HepG2 (cell line): Measurements from ENCODE around the gene ZC3H4. TPM values are rescaled to one million over a fixed set of nuclear protein-coding genes. Genes with fewer than 3 reads are reported as not detected.

ENCODE experiments used
- ATAC-seq: fragments of 200-7000 bp; cut with Tn5 transposase; 3 replicates; pipeline ENCODE4 v1.9.1; 2020; ENCODE audit warnings: mild to moderate bottlenecking, moderate library complexity
- BruUV-seq: library from RNA; stranded (reverse); fragments of 400-500 nt; replicated peaks from 2 replicates; lab custom pipeline; 2021; lab: Mats Ljungman, UMichigan
- CTCF ChIA-PET: fragments of 300-600 bp; formaldehyde crosslinking; extraction: SDS; loops from one replicate; lab custom pipeline; 2021; ENCODE audit warnings: low total read pairs, inconsistent platforms, low intra/inter-chr PET ratio; lab: Yijun Ruan, JAX
- POLR2A ChIA-PET: fragments of 350-600 bp; sonication (Branson Sonifier 250); formaldehyde crosslinking; loops from one replicate; lab custom pipeline; 2020; ENCODE audit warnings: antibody characterized with exemption, inconsistent platforms; lab: Yijun Ruan, JAX
- DNase-seq: peaks from one replicate; pipeline ENCODE4 v3.0.0-alpha.2; 2015; ENCODE audit warnings: low spot score
- FAIRE-seq: peaks from 3 replicates; lab custom pipeline; 2011; peaks lifted over from hg19 to GRCh38; lab: Jason Lieb, UNC
- H2AFZ ChIP-seq: one replicate; pipeline ENCODE4 v1.6.1; 2011; ENCODE audit warnings: low read length, inconsistent platforms
- H3K27ac ChIP-seq: fragments of 300-600 bp; 3 replicates; pipeline ENCODE4 v1.8.0; 2011; ENCODE audit warnings: mixed run types, mild to moderate bottlenecking, mixed read lengths, low read length, inconsistent platforms; ENCODE audit not compliant: insufficient read depth; ENCODE audit errors: extremely low read length
- H3K27me3 ChIP-seq, 2 experiments: fragments of 200-600 bp in 1 of 2; 2 replicates in 1 of 2; 3 replicates in 1 of 2; pipeline versions ENCODE4 v1.6.0 to v1.8.0; 2011; ENCODE audit warnings: low read length in 2 of 2, mild to moderate bottlenecking in 2 of 2, moderate library complexity in 2 of 2, inconsistent platforms in 1 of 2; ENCODE audit not compliant: insufficient read depth in 2 of 2, control insufficient read depth in 1 of 2
- H3K36me3 ChIP-seq, 2 experiments: fragments of 200-600 bp in 1 of 2; replicated peaks in 1 of 2; 2 replicates in 1 of 2; 3 replicates in 1 of 2; pipeline versions ENCODE4 v1.5.1 to v1.8.0; 2011; ENCODE audit warnings: low read length in 2 of 2, inconsistent platforms in 1 of 2; ENCODE audit not compliant: insufficient read depth in 2 of 2, control insufficient read depth in 1 of 2
- H3K4me1 ChIP-seq: 2 replicates; pipeline ENCODE4 v1.5.1; 2012; ENCODE audit warnings: low read length, inconsistent platforms; ENCODE audit not compliant: insufficient read depth
- H3K4me2 ChIP-seq: 2 replicates; pipeline ENCODE4 v1.6.0; 2011; ENCODE audit warnings: low read depth, low read length, inconsistent platforms
- H3K4me3 ChIP-seq, 3 experiments: fragments of 200-600 bp in 1 of 3; sonication (generic), shearing (Covaris generic) in 1 of 3; replicated peaks in 1 of 3; 2 replicates each; pipeline ENCODE4 v1.5.1; 2011 to 2016; ENCODE audit warnings: low read length in 3 of 3, inconsistent platforms in 2 of 3, low read depth in 2 of 3, mild to moderate bottlenecking in 2 of 3, control low read depth in 1 of 3, mixed read lengths in 1 of 3; ENCODE audit not compliant: insufficient read depth in 1 of 3
- H3K79me2 ChIP-seq: one replicate; pipeline ENCODE4 v1.6.1; 2011; ENCODE audit warnings: low read length, inconsistent platforms; ENCODE audit not compliant: insufficient read depth
- H3K9ac ChIP-seq: 2 replicates; pipeline ENCODE4 v1.6.0; 2011; ENCODE audit warnings: mild to moderate bottlenecking, low read depth, low read length, inconsistent platforms; ENCODE audit not compliant: insufficient read depth
- H3K9me3 ChIP-seq: 2 replicates; pipeline ENCODE4 v1.5.1; 2012; ENCODE audit warnings: mild to moderate bottlenecking, low read length
- H4K20me1 ChIP-seq: 2 replicates; pipeline ENCODE4 v1.6.0; 2011; ENCODE audit warnings: inconsistent platforms, mild to moderate bottlenecking, low read length, moderate library complexity; ENCODE audit not compliant: insufficient read depth
- ISL2 ChIP-seq: sonication (generic); formaldehyde crosslinking; IDR thresholded peaks from 2 replicates; pipeline ENCODE4 v1.5.0; 2020; ENCODE audit warnings: missing genetic modification reagents
- KLF11 ChIP-seq: IDR thresholded peaks from 2 replicates; pipeline ENCODE4 v1.6.1; 2016; ENCODE audit warnings: missing compliant biosample characterization
- MTF2 ChIP-seq: sonication (generic); formaldehyde crosslinking; IDR thresholded peaks from 2 replicates; pipeline ENCODE4 v1.5.0; 2020; ENCODE audit warnings: missing genetic modification reagents, borderline replicate concordance
- RBFOX2 ChIP-seq: fragments of 200-400 bp; formaldehyde crosslinking; IDR thresholded peaks from 2 replicates; pipeline ENCODE4 v1.6.1; 2017; ENCODE audit warnings: low read depth, mild to moderate bottlenecking, low read length
- RFX3 ChIP-seq: IDR thresholded peaks from 2 replicates; pipeline ENCODE4 v1.6.1; 2016; ENCODE audit warnings: missing biosample characterization, missing genetic modification reagents
- RXRB ChIP-seq: IDR thresholded peaks from 2 replicates; pipeline ENCODE4 v1.6.1; 2016; ENCODE audit warnings: borderline replicate concordance, missing genetic modification reagents, missing compliant biosample characterization
- STAT5B ChIP-seq: sonication (generic); formaldehyde crosslinking; IDR thresholded peaks from 2 replicates; pipeline ENCODE4 v1.4.0; 2020; ENCODE audit warnings: missing genetic modification reagents
- TBP ChIP-seq: sonication (generic); formaldehyde crosslinking; IDR thresholded peaks from 2 replicates; pipeline ENCODE4 v1.5.0; 2020; ENCODE audit warnings: missing genetic modification reagents
- ZNF256 ChIP-seq: sonication (generic); formaldehyde crosslinking; conservative IDR thresholded peaks from 2 replicates; pipeline ENCODE4 v1.4.0; 2020; ENCODE audit warnings: missing genetic modification reagents
- WGBS: methylation state at CpG from one replicate; pipeline ENCODE4 v1.1.6; 2017; ENCODE audit warnings: low lambda C conversion rate; 5-methylcytosine and 5-hydroxymethylcytosine counted together
- in situ Hi-C: cut with HindIII; loops from 2 replicates; pipeline ENCODE4 v1.10.0; 2017; ENCODE audit warnings: low pct_unique_long_range_greater_than_20kb; ENCODE audit not compliant: extremely low pct_ligation_motif_present
- intact Hi-C: fragments of 100-400 bp; cut with micrococcal nuclease; formaldehyde crosslinking; loops from one replicate; pipeline ENCODE4 v1.10.0; 2022; ENCODE audit not compliant: unreplicated experiment
- polyA plus RNA-seq, 8 experiments: library from polyadenylated mRNA; depleted of rRNA in 3 of 8; stranded (reverse) in 7 of 8; unstranded in 1 of 8; fragments of >200 nt; fragmentation: Illumina TruSeq in 4 of 8; extraction: Trizol in 4 of 8; gene quantifications; 2 replicates each; pipeline versions ENCODE4 v1.2.1 to v1.2.3, GENCODE V29; 2011 to 2016; ENCODE audit warnings: low read depth in 4 of 8, missing spikeins in 1 of 8, mixed read lengths in 1 of 8; ENCODE audit not compliant: insufficient read depth in 1 of 8
- total RNA-seq, 5 experiments: library from RNA; depleted of rRNA; stranded (reverse); fragments of >200 nt; fragmentation: Illumina TruSeq; extraction: Trizol; gene quantifications; 2 replicates each; pipeline ENCODE4 v1.2.3, GENCODE V29; 2016; ENCODE audit warnings: low read depth in 1 of 5
- TF ChIP-seq, protein P1 (sequence below): sonication (generic); formaldehyde crosslinking; IDR thresholded peaks from 2 replicates; pipeline ENCODE4 v1.4.0; 2020; ENCODE audit warnings: missing genetic modification reagents
- TF ChIP-seq, protein P2 (sequence below): sonication (generic); formaldehyde crosslinking; IDR thresholded peaks from 2 replicates; pipeline ENCODE4 v1.4.0; 2020; ENCODE audit warnings: missing genetic modification reagents
- TF ChIP-seq, protein P3 (sequence below): sonication (generic); formaldehyde crosslinking; IDR thresholded peaks from 2 replicates; pipeline ENCODE4 v1.8.0; 2022; ENCODE audit warnings: mild to moderate bottlenecking, missing genetic modification reagents, moderate library complexity

ZC3H4 gene
- total and polyA plus RNA-seq, 2 of the 13 experiments (the other 11 are each of a cell fraction or from before 2014, with no cell fraction given) = 1.8 to 10.7 TPM

DNA sequence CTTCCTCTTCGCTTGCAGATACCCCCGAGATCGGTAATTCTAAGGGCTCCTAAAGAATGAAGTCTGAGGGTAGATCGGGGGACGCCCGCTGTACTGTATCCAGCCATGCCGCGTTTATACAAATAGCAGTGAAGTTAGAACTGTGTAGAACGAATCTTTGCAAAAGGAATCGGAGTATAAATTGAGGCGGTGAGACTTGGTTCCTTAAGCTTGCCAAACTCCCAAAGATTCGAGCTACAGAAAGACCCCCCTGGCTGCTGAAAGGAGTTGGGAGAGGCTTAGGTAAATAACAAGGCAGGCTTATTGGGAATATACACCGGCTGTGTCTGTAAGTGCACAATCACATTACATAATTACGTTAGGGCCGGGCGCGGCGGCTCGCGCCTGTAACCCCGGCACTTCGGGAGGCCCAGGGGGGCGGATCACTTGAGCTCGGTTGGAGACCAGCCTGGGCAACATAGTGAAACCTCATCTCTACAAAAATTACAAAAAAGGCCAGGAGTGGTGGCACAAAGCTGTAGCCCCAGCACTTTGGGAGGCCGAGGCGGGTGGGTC lies 77.4 kb downstream of the ZC3H4 start (continued):
- TF ChIP-seq, protein P1, sequence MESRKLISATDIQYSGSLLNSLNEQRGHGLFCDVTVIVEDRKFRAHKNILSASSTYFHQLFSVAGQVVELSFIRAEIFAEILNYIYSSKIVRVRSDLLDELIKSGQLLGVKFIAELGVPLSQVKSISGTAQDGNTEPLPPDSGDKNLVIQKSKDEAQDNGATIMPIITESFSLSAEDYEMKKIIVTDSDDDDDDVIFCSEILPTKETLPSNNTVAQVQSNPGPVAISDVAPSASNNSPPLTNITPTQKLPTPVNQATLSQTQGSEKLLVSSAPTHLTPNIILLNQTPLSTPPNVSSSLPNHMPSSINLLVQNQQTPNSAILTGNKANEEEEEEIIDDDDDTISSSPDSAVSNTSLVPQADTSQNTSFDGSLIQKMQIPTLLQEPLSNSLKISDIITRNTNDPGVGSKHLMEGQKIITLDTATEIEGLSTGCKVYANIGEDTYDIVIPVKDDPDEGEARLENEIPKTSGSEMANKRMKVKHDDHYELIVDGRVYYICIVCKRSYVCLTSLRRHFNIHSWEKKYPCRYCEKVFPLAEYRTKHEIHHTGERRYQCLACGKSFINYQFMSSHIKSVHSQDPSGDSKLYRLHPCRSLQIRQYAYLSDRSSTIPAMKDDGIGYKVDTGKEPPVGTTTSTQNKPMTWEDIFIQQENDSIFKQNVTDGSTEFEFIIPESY (CRISPR knock-in tag) = peak; percentile 30; the same call in 1 of the 2 replicates
- TF ChIP-seq STAT5B (CRISPR knock-in tag) = no peak
- no peak for TF ChIP-seq ZNF256 (CRISPR knock-in tag)
- no peak for TF ChIP-seq MTF2

DNA sequence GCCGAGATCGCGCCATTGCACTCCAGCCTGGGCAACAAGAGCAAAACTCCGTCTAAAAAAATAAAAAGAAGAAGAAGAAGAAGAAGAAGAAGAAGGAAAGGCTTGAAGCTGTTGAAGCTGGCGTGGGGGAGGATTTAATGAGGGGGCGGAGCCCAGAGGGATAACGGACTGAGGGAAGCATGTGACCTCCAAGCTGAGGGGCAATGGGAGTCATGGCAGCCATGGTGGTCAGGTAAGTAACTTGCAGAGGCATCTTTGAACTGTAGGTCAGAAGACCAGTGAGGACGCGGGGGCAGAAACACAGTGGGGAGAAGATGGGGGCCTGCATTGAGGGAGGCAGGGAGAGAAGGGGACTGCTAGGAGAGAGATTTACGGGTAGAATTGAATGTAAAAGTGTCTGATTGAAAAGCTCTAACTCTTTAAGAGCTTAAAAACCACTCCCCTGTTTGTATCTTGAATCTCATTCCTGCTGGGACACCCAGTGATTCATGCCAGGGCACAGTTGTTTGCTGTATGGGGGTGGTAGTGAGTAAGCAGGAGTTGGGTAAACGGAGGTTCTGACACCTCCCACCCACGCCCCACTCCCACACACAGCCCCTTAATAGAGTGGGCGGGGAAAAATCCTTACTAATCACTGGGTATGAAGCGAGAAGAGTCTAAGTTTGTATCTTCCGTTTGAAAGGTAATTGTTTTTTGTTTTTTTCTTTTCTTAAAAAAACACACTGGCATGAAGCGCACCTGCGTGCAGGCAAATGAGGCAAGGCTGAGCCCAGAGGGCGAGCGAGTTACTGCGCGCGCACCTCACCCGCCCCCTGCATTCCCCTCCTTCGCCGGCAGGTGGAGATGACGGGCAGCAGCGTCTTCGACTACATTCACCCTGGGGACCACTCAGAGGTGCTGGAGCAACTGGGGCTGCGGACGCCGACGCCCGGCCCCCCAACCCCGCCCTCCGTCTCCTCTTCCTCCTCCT lies 78.2 kb downstream of the ZC3H4 start:
- FAIRE-seq (peak; percentile 71), ATAC-seq (peak; percentile 73), DNase-seq (peak; percentile 52)
- 23% methylated on average over 35 of the region's 35 CpGs for WGBS
- ChIA-PET CTCF (interaction anchor here (1.0 to 1.5 kb wide), 2 partner anchors 22 to 89 kb away, joined by 3 to 6 read pairs; no protein-coding TSS in a partner anchor), POLR2A (interaction anchor here (0.8 to 2.3 kb wide), 6 partner anchors 12 to 95 kb away, joined by 3 to 13 read pairs (median 4); partner anchors contain the start of genes SAE1 and ZC3H4)
- Histone ChIP-seq H3K9me3 (no peaks in the 10 kb centered on the region), H2AFZ (no peak overlapping the region), H3K4me3 (peak overlapping the region; percentile 14 to 65 (median 60); a peak in 5 of 6 replicates), H3K27ac (no peak overlapping the region), H3K79me2 (no peaks in the 10 kb centered on the region), H3K27me3 (no peaks in the 10 kb centered on the region), H3K4me1 (peaks cover 29% of the 10 kb centered on the region), H3K36me3 (no peaks in the 10 kb centered on the region), H3K9ac (peak overlapping the region; percentile 42; the same call in 1 of the 2 replicates), H3K4me2 (peak overlapping the region; percentile 89), H4K20me1 (no peaks in the 10 kb centered on the region)
- BruUV-seq = no TSS peak
- in situ Hi-C loops = no loop called here
- intact Hi-C loops = loop anchor here (1.0 kb wide), 1 partner anchor 90 kb away; no protein-coding TSS in a partner anchor
- TF ChIP-seq, protein P2, sequence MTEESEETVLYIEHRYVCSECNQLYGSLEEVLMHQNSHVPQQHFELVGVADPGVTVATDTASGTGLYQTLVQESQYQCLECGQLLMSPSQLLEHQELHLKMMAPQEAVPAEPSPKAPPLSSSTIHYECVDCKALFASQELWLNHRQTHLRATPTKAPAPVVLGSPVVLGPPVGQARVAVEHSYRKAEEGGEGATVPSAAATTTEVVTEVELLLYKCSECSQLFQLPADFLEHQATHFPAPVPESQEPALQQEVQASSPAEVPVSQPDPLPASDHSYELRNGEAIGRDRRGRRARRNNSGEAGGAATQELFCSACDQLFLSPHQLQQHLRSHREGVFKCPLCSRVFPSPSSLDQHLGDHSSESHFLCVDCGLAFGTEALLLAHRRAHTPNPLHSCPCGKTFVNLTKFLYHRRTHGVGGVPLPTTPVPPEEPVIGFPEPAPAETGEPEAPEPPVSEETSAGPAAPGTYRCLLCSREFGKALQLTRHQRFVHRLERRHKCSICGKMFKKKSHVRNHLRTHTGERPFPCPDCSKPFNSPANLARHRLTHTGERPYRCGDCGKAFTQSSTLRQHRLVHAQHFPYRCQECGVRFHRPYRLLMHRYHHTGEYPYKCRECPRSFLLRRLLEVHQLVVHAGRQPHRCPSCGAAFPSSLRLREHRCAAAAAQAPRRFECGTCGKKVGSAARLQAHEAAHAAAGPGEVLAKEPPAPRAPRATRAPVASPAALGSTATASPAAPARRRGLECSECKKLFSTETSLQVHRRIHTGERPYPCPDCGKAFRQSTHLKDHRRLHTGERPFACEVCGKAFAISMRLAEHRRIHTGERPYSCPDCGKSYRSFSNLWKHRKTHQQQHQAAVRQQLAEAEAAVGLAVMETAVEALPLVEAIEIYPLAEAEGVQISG (CRISPR knock-in tag) = no peak
- peak; percentile 32; the same call in 1 of the 2 replicates for TF ChIP-seq RXRB (CRISPR knock-in tag)
- peak; percentile 41; the same call in 1 of the 2 replicates for TF ChIP-seq RBFOX2
- TF ChIP-seq, protein P3, sequence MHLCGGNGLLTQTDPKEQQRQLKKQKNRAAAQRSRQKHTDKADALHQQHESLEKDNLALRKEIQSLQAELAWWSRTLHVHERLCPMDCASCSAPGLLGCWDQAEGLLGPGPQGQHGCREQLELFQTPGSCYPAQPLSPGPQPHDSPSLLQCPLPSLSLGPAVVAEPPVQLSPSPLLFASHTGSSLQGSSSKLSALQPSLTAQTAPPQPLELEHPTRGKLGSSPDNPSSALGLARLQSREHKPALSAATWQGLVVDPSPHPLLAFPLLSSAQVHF (CRISPR knock-in tag) = no peak
- TF ChIP-seq, protein P1 (CRISPR knock-in tag) = 0 out of 2 replicates have a peak, but pooled peaks have one; percentile 6
- no peak for TF ChIP-seq ISL2 (CRISPR knock-in tag)
- no peak for TF ChIP-seq TBP (CRISPR knock-in tag)
- TF ChIP-seq KLF11 (CRISPR knock-in tag) = 0 out of 2 replicates have a peak, but pooled peaks have one; percentile 40
- TF ChIP-seq RFX3 (CRISPR knock-in tag) = no peak
